ENCODE results near the gene CCDC110.

Gene CCDC110

GRCh38 chr4:185412412-185412811 lies 59.1 kb downstream of the CCDC110 start:
- no peak for DNase-seq

GRCh38 chr4:185411849-185412248 lies 59.7 kb downstream of the CCDC110 start:
- no peak for DNase-seq

DNA sequence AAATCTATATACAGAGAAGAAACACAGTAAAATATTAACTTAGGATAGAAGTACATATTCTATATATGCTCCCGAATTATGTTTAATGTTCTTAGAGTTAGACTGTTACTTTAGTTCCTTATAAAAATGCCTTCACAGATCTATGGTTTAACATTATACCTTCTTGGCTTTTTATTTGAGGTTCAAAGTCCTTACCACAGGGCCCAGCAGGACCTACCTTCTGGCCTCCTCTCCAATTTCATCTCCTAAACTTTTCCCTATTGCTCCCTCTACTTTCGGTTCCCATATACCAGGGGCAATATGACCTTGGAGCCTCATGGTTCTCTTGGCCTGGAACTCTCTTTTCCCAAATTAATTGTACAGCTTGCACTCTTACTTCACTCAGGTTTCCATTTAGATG lies 63.1 kb downstream of the CCDC110 start:
- no peak for DNase-seq

DNA sequence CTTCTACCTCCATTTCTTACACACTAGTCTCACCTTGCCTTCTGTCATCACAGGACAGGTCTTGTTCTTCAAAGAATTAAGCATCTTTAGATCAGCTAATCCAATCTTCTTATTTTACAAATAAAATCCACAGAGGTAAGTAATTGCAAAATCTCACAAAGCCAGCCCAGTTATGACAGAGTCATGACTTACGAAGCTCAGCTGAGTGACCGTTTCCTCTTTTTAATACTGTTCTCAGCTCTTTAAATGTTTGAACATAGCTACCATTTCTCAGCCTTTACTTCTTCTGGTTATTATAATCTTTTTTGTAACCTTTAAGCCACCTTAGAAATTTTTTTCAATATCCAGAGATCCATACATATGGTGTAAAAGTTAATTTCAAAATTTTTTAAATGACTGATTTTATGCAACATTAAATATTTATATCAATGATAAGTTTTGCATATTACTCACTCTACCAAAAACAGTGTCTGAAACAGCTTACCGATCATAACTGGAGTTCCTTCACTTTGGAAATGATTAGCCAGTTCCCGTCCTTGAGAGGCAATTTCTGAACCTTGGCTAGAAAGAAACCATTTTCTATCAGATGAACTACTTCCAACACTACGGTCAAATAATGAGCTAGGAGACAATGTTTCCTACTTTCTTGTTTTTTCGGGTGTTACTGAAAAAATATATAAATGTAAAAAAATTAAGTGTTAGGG lies 66.1 kb downstream of the CCDC110 start:
- no peak for DNase-seq

GRCh38 chr4:185404031-185404430 lies 67.5 kb downstream of the CCDC110 start:
- DNase-seq = no peak

GRCh38 chr4:185399466-185399865 lies 72.1 kb downstream of the CCDC110 start:
- no peak for DNase-seq

DNA sequence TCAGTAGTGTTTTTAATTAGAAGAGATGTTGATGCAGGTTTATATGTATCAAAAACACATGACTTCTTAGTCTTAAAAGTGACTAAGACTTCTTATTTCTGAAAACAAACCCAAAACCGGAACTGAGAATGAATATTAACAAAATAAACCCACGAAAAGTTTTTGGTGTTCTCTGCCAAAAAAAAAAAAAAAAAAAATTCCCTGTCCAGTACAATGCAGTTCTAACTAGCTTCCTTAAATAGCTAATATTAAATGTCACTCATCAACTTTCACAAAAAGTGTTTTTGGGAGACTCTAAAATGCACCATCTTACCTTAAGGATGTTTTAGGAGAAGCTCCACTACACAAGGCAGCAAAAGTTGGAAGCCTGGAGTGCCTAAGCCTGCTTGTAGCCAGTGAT lies 72.9 kb downstream of the CCDC110 start:
- DNase-seq = no peak

- DNase-seq = no peak
Observed at GRCh38 chr4:185396724-185397385, 74.7 kb downstream of the CCDC110 start, which contains the start of gene ANKRD37. TSS of gene ANKRD37 (plus strand) at chr4:185396841. CDS start at chr4:185396924, 83 bp downstream.

DNA sequence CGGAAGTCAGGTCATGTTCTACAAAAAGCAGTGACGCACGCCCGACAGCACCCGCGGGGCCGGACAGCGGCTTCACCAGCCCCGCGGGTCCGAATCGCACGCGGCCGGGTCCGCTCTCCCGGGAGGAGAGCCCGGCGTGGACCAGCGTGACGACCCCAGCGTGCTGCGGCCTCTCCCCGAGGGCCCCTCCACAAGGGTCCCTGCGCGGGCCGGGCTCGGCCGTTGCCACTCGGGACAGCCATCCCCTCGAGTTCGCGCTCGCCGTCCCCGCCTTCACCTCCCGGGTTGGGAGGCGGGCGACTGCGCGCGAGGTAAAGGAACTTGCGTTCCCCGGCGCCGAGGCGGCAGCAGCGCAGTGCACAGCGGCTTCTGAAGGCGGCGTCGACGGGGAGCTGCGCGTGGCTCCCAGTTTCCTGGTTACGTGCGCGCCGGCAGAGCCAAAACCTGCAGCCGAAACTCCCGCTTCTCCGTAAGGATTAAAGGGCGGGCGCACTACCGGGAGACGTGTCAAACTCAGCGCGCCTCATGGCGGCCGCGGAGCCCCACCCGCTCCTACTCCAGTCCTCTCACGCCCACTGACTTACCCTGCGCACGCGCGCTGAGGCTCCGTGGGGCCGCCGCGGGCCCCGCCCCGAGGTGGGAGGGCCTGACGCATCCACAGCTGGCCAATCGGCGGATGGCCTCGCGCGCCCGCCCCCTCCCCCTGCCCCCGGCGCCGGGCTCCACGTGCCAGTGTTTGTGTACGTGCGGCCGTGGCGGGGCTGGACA lies 75.4 kb downstream of the CCDC110 start:
- peak; percentile 74 for DNase-seq

- no peak for DNase-seq
Observed at GRCh38 chr4:185395238-185395955, 76.1 kb downstream of the CCDC110 start, which contains the start of gene LRP2BP. TSS of gene LRP2BP (minus strand) at chr4:185395924. CDS start at chr4:185378186, 17,738 bp downstream.

Data from amniotic stem cell (primary cell).